ENCODE measurements around the gene DDRGK1.
"Not testable (repeated sequence)": the region's sequence is repeated elsewhere in the genome, so short reads cannot be mapped to it uniquely, and the experiment has no call there.

DNA sequence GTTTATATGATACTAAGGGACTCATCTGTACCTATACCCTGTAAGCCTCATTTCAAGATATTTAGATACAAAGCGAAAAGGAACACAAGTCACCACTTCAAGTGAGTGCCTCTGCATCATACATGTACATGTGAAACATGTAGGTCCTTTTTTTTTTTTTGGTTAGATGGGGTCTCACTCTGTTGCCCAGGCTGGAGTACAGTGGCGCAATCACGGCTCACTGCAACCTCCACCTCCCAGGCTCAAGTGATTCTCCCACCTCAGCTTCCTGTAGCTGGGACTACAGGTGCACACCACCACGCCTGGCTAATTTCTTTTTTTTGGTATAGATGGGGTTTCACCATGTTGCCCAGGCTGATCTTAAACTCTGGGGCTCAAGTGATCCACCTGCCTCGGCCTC lies 22.1 kb downstream of the DDRGK1 start:
- TF ChIP-seq CTBP1 (IDR thresholded peaks at IDR 0.05; ENCODE audit: borderline replicate concordance); HDGF (IDR thresholded peaks at IDR 0.05; ENCODE audit: borderline replicate concordance); ZNF384 (IDR thresholded peaks at IDR 0.05); FOXA1 (IDR thresholded peaks at IDR 0.05); NFRKB (IDR thresholded peaks at IDR 0.05); FOXM1 (IDR thresholded peaks at IDR 0.05; ENCODE audit: borderline replicate concordance); BHLHE40 (IDR thresholded peaks at IDR 0.05; ENCODE audit: borderline replicate concordance); FOXK2 (IDR thresholded peaks at IDR 0.05); SP1 (IDR thresholded peaks at IDR 0.05): not testable (repeated sequence)
- TF ChIP-seq, protein P1, sequence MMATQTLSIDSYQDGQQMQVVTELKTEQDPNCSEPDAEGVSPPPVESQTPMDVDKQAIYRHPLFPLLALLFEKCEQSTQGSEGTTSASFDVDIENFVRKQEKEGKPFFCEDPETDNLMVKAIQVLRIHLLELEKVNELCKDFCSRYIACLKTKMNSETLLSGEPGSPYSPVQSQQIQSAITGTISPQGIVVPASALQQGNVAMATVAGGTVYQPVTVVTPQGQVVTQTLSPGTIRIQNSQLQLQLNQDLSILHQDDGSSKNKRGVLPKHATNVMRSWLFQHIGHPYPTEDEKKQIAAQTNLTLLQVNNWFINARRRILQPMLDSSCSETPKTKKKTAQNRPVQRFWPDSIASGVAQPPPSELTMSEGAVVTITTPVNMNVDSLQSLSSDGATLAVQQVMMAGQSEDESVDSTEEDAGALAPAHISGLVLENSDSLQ (IDR thresholded peaks at IDR 0.05) = not testable (repeated sequence)
